ENCODE measurements around the gene TLDC2. TPM values are rescaled to one million over a fixed set of nuclear protein-coding genes. Genes with fewer than 3 reads are reported as not detected.

The TLDC2 gene
- total and polyA plus RNA-seq, 7 experiments from 2014 or later: 0.37 to 0.49 (median 0.40) TPM; not detected in 3

- H3K9me3 Mint-ChIP-seq: peaks cover 0 to 15% (median 0%) of the 10 kb centered on the region in 11 donors
- ATAC-seq (no peak), DNase-seq (no peak)
- CTCF ChIA-PET: interaction anchor here (0.6 kb wide), 1 partner anchor 44 kb away, joined by 3 read pairs; no protein-coding TSS in a partner anchor
- POLR2A ChIA-PET: no interaction called here
- no peaks in the 10 kb centered on the region for H3K27me3 ChIP-seq (ENCODE audit: control insufficient read depth in 2 of 2, insufficient read depth in 2 of 2, low read length in 2 of 2)
- H3K27ac ChIP-seq (ENCODE audit: low read depth, low read length): no peak overlapping the region
- H3K9me3 ChIP-seq (ENCODE audit: control insufficient read depth in 2 of 3, low read length in 3 of 3): no peaks in the 10 kb centered on the region
- intact Hi-C loops (cut with micrococcal nuclease): loop anchor here in 1 of 2 donors (5.0 kb wide), 1 partner anchor 613 kb away; no protein-coding TSS in a partner anchor
- peaks cover 0 to 16% (median 6%) of the 10 kb centered on the region in 5 donors for H3K36me3 Mint-ChIP-seq
- no peaks in the 10 kb centered on the region for H3K27me3 Mint-ChIP-seq
- H3K4me1 ChIP-seq (ENCODE audit: control insufficient read depth in 2 of 2, insufficient read depth in 2 of 2, low read length in 2 of 2): peaks cover 5 to 7% of the 10 kb centered on the region in 2 donors
- H3K27ac Mint-ChIP-seq: peak overlapping the region in 2 of 9 donors; percentile 28 to 34
- H3K36me3 ChIP-seq (ENCODE audit: control insufficient read depth in 2 of 3, insufficient read depth in 3 of 3, low read length in 3 of 3): peaks cover 0 to 11% (median 6%) of the 10 kb centered on the region in 3 experiments
- no peak overlapping the region for H3K4me3 Mint-ChIP-seq
- no peak overlapping the region for H3K4me3 ChIP-seq (ENCODE audit: low read length)
- H3K4me1 Mint-ChIP-seq: peaks cover 4 to 22% (median 16%) of the 10 kb centered on the region in 7 donors
Measured at GRCh38 chr20:36885356-36885755, 9.4 kb downstream of the TLDC2 start.

GRCh38 chr20:36886859-36887751 is 11.2 kb downstream of the TLDC2 start:
- Histone ChIP-seq H3K9me3 (ENCODE audit: control insufficient read depth in 2 of 3, low read length in 3 of 3) (no peaks in the 10 kb centered on the region), H3K36me3 (ENCODE audit: control insufficient read depth in 2 of 3, insufficient read depth in 3 of 3, low read length in 3 of 3) (peaks cover 0 to 28% (median 14%) of the 10 kb centered on the region in 3 experiments), H3K27me3 (ENCODE audit: control insufficient read depth in 2 of 2, insufficient read depth in 2 of 2, low read length in 2 of 2) (no peaks in the 10 kb centered on the region), H3K4me1 (ENCODE audit: control insufficient read depth in 2 of 2, insufficient read depth in 2 of 2, low read length in 2 of 2) (peaks cover 5 to 7% of the 10 kb centered on the region in 2 donors), H3K4me3 (ENCODE audit: low read length) (no peak overlapping the region), H3K27ac (ENCODE audit: low read depth, low read length) (peak overlapping the region; percentile 33)
- ChIA-PET CTCF (interaction anchor here (0.6 to 1.5 kb wide), 9 partner anchors 31 to 727 kb away, joined by 3 to 5 read pairs (median 3); partner anchors contain the start of gene RAB5IF), POLR2A (interaction anchor here (1.2 kb wide), 1 partner anchor 22 kb away, joined by 3 read pairs; no protein-coding TSS in a partner anchor)
- H3K27ac Mint-ChIP-seq: peak overlapping the region; percentile 2 to 89 (median 73)
- H3K9me3 Mint-ChIP-seq: peaks cover 0 to 11% (median 0%) of the 10 kb centered on the region in 11 donors
- peak overlapping the region in 7 of 10 donors; percentile 10 to 62 (median 36) for H3K4me3 Mint-ChIP-seq
- intact Hi-C loops (cut with micrococcal nuclease): loop anchor here (1.0 to 5.0 kb wide), 5 partner anchors 52 to 684 kb away; no protein-coding TSS in a partner anchor
- H3K27me3 Mint-ChIP-seq: no peaks in the 10 kb centered on the region
- peak; percentile 59 to 84 (median 75) for DNase-seq
- peaks cover 0 to 23% (median 8%) of the 10 kb centered on the region in 5 donors for H3K36me3 Mint-ChIP-seq
- peaks cover 4 to 22% (median 16%) of the 10 kb centered on the region in 7 donors for H3K4me1 Mint-ChIP-seq
- ATAC-seq: peak; percentile 94

GRCh38 chr20:36887752-36888090 is 11.8 kb downstream of the TLDC2 start:
- peaks cover 4 to 22% (median 16%) of the 10 kb centered on the region in 7 donors for H3K4me1 Mint-ChIP-seq
- intact Hi-C loops (cut with micrococcal nuclease): loop anchor here (1.0 to 5.0 kb wide), 5 partner anchors 53 to 685 kb away; no protein-coding TSS in a partner anchor
- peaks cover 0 to 34% (median 20%) of the 10 kb centered on the region in 3 experiments for H3K36me3 ChIP-seq (ENCODE audit: control insufficient read depth in 2 of 3, insufficient read depth in 3 of 3, low read length in 3 of 3)
- no peaks in the 10 kb centered on the region for H3K27me3 ChIP-seq (ENCODE audit: control insufficient read depth in 2 of 2, insufficient read depth in 2 of 2, low read length in 2 of 2)
- POLR2A ChIA-PET: interaction anchor here (1.0 to 2.0 kb wide), 2 partner anchors 10 to 27 kb away, joined by 4 to 5 read pairs; no protein-coding TSS in a partner anchor
- H3K4me3 ChIP-seq (ENCODE audit: low read length): no peak overlapping the region
- H3K27ac Mint-ChIP-seq: peak overlapping the region in 7 of 9 donors; percentile 38 to 89 (median 82)
- H3K9me3 ChIP-seq (ENCODE audit: control insufficient read depth in 2 of 3, low read length in 3 of 3): no peaks in the 10 kb centered on the region
- H3K36me3 Mint-ChIP-seq: peaks cover 0 to 22% (median 15%) of the 10 kb centered on the region in 5 donors
- H3K4me3 Mint-ChIP-seq: peak overlapping the region in 3 of 10 donors; percentile 10 to 36 (median 23)
- peak overlapping the region; percentile 33 for H3K27ac ChIP-seq (ENCODE audit: low read depth, low read length)
- H3K4me1 ChIP-seq (ENCODE audit: control insufficient read depth in 2 of 2, insufficient read depth in 2 of 2, low read length in 2 of 2): peaks cover 5 to 7% of the 10 kb centered on the region in 2 donors
- H3K27me3 Mint-ChIP-seq: no peaks in the 10 kb centered on the region
- CTCF ChIA-PET: interaction anchor here (0.6 to 1.5 kb wide), 5 partner anchors 16 to 282 kb away, joined by 3 to 5 read pairs (median 3); partner anchors contain the start of gene RAB5IF
- ATAC-seq (no peak), DNase-seq (no peak)
- peaks cover 0 to 11% (median 0%) of the 10 kb centered on the region in 11 donors for H3K9me3 Mint-ChIP-seq

GRCh38 chr20:36888880-36889516 is 13.1 kb downstream of the TLDC2 start:
- DNase-seq (peak in 1 of 9 donors; percentile 35), ATAC-seq (no peak)
- Mint-ChIP-seq H3K27ac (peak overlapping the region in 4 of 9 donors; percentile 5 to 66 (median 36)), H3K27me3 (no peaks in the 10 kb centered on the region), H3K4me3 (no peak overlapping the region), H3K9me3 (peaks cover 0 to 11% (median 0%) of the 10 kb centered on the region in 11 donors), H3K36me3 (peaks cover 0 to 34% (median 27%) of the 10 kb centered on the region in 5 donors), H3K4me1 (peaks cover 4 to 22% (median 16%) of the 10 kb centered on the region in 7 donors)
- Histone ChIP-seq H3K27ac (ENCODE audit: low read depth, low read length) (no peak overlapping the region), H3K9me3 (ENCODE audit: control insufficient read depth in 2 of 3, low read length in 3 of 3) (no peaks in the 10 kb centered on the region), H3K27me3 (ENCODE audit: control insufficient read depth in 2 of 2, insufficient read depth in 2 of 2, low read length in 2 of 2) (no peaks in the 10 kb centered on the region), H3K4me3 (ENCODE audit: low read length) (no peak overlapping the region), H3K4me1 (ENCODE audit: control insufficient read depth in 2 of 2, insufficient read depth in 2 of 2, low read length in 2 of 2) (peaks cover 5 to 7% of the 10 kb centered on the region in 2 donors), H3K36me3 (ENCODE audit: control insufficient read depth in 2 of 3, insufficient read depth in 3 of 3, low read length in 3 of 3) (peaks cover 0 to 47% (median 33%) of the 10 kb centered on the region in 3 experiments)
- ChIA-PET POLR2A (interaction anchor here (0.6 to 2.0 kb wide), 3 partner anchors 9 to 1966 kb away, joined by 3 to 5 read pairs (median 3); partner anchors contain the start of gene MANBAL), CTCF (interaction anchor here (0.5 to 1.1 kb wide), 4 partner anchors 25 to 307 kb away, joined by 3 to 4 read pairs (median 3); no protein-coding TSS in a partner anchor)
- intact Hi-C loops (cut with micrococcal nuclease): loop anchor here in 1 of 2 donors (5.0 kb wide), 1 partner anchor 617 kb away; no protein-coding TSS in a partner anchor

GRCh38 chr20:36890586-36890985 is 14.6 kb downstream of the TLDC2 start:
- Histone ChIP-seq H3K27me3 (ENCODE audit: control insufficient read depth in 2 of 2, insufficient read depth in 2 of 2, low read length in 2 of 2) (no peaks in the 10 kb centered on the region), H3K36me3 (ENCODE audit: control insufficient read depth in 2 of 3, insufficient read depth in 3 of 3, low read length in 3 of 3) (peaks cover 7 to 62% (median 37%) of the 10 kb centered on the region in 3 experiments), H3K4me3 (ENCODE audit: low read length) (no peak overlapping the region), H3K9me3 (ENCODE audit: control insufficient read depth in 2 of 3, low read length in 3 of 3) (no peaks in the 10 kb centered on the region), H3K27ac (ENCODE audit: low read depth, low read length) (no peak overlapping the region), H3K4me1 (ENCODE audit: control insufficient read depth in 2 of 2, insufficient read depth in 2 of 2, low read length in 2 of 2) (peaks cover 5 to 7% of the 10 kb centered on the region in 2 donors)
- no peak for ATAC-seq
- no peak for DNase-seq
- Mint-ChIP-seq H3K36me3 (peaks cover 6 to 40% (median 29%) of the 10 kb centered on the region in 5 donors), H3K4me3 (peak overlapping the region in 1 of 10 donors; percentile 21), H3K4me1 (peaks cover 7 to 25% (median 18%) of the 10 kb centered on the region in 7 donors), H3K9me3 (peaks cover 0 to 8% (median 0%) of the 10 kb centered on the region in 11 donors), H3K27ac (peak overlapping the region in 6 of 9 donors; percentile 38 to 88 (median 66)), H3K27me3 (no peaks in the 10 kb centered on the region)
- CTCF ChIA-PET: no interaction called here
- POLR2A ChIA-PET: interaction anchor here (0.6 kb wide), 1 partner anchor 46 kb away, joined by 3 read pairs; no protein-coding TSS in a partner anchor
- intact Hi-C loops (cut with micrococcal nuclease): no loop called here

All from naive thymus-derived CD4-positive, alpha-beta T cell (primary cell).